Limb (tissue), 2 donors: ENCODE measurements around the gene LARGE2.

Source experiments
- DNase-seq, 2 donors: peaks; one replicate each; pipeline ENCODE4 v3.0.0-alpha.2; 2016; ENCODE audit errors: extremely low spot score in 2 of 2

LARGE2 gene

DNA sequence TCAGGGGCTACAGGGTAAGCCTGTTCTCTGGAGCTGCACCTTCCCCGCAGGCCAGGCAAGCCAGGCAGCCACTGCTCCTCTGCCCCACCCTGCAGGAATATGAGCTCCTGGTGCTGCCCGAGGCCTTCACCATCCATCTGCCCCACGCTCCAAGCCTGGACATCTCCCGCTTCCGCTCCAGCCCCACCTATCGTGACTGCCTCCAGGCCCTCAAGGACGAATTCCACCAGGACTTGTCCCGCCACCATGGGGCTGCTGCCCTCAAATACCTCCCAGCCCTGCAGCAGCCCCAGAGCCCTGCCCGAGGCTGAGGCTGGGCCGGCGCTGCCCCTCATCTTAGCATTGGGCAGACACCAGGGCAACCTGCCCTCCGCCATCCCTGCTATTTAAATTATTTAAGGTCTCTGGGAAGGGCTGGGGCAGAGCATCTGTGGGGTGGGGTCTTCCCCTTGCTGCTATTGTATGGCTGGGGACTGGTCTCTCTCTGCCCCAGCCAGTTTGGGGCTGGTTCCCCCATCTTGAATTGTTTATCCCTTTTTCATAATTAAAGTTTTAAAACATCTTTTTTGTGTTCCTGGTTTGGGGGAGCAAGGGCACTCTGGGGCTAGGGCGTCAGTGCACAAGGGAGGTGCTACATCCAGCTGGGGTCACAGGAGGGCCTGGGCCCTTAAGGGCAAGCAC is 6.2 kb downstream of the LARGE2 start:
- no peak for DNase-seq

DNA sequence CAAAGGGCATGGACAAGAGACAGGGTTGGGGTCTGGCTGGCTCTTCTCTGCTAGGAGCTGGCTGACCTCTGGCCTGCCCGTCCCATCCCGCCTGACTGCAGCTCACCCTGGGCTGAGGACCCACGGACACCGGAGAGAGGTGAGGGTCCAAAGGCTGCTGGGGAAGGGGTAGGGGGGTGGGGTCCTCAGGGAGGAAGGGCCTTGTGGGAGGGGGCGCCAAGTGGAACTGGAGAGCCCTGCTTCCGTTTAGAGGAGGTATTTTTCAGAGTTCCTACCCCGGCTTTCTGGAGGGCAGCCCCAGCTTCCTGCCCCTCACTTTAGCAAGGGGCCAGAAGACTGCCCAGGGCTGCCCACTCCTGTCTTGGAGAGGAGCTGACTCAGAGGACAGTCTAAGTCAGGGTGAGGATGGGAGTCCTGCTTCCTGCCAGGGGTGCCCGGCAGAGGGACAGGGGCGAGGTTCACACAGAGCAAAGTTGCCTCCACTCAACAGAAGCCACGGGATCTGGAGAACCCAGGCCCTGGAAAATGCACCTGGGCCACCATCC is 7.1 kb downstream of the LARGE2 start:
- no peak for DNase-seq

DNA sequence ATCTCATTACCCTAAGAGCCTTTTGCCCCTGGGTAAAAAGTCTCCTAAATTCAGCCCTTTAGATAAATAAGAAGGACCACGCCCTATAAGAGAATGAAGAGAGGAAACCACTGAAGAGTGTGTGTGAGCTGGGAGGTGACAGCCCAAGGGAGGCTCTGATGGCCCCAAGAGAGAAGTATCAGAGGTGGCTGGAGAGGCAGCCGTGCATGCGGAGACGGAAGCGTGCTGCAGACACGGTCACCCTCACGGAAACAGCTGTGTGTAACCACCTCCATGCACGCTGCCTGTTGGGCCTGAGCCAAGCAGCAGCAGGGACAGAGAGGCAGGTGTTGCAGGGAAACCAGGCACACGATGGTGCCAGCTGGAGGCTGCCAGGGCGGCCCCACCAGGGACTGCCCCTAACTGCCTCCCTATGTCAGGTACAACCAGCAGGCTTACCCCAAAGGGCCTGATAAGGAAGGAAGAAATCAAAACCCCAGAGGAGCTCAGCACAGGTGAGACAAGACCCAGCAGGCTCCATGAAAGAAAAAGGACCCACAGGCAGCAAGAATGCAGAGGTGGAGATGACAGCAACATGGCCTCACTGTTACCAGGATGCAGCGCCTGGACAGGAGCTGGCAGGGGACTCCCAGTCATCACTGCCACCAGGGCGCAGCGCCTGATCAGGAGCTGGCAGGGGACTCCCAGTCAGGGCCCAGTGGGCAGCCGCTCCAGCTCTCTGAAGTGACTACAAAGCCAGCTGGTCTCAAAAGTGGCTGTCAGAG is 7.8 kb downstream of the LARGE2 start:
- peak in 1 of 2 donors; percentile 32 for DNase-seq

DNA sequence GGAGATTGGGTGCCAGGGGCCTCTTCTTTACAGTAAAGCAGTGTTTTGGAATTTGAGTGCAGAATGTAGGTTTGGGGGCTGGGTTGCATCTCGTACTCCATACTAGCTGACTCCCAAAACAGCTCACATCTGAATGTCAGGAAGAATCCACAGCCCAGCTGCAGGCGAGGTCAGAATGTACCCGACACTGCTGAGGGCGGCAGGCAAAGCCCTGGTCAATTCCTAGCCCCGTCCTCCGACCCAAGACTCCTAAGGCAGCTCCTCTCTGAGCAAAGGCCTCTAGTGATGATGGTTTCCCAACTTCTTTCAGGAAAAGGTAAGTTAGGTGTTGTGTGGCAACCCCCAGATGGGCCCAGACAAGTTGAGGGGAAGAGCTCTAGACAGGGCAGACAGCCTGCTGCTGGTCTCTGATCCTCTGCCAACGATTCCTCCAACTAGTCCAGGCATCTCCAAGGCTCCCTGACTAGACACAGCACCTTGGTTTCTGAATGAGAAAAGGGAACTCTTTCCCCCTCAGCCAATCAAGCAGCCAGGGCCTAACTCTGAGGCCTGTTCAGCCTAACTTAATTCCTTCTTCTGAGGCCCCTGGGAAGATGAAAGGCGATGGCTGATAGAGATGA is 8.6 kb downstream of the LARGE2 start:
- no peak for DNase-seq

DNA sequence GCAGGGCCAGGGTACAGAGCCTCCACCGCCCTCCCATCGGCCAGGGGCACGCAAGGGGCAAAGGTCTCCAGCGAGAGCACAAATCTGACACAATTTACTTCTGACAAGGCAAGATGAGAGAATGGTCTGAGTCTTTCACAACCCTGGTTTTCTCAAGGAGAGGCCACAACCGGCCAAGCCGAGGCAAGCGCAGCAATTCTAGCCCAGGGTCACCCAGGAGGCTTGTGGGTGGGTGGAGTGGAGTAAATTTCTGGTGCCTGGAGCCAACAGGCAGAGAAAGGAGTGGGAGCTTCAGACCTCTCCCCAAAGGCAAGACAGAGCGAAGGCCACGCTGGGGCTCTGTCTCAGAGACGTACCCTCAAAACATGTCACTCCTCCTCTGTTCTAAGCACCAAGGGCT is 9.3 kb downstream of the LARGE2 start:
- DNase-seq: no peak

DNA sequence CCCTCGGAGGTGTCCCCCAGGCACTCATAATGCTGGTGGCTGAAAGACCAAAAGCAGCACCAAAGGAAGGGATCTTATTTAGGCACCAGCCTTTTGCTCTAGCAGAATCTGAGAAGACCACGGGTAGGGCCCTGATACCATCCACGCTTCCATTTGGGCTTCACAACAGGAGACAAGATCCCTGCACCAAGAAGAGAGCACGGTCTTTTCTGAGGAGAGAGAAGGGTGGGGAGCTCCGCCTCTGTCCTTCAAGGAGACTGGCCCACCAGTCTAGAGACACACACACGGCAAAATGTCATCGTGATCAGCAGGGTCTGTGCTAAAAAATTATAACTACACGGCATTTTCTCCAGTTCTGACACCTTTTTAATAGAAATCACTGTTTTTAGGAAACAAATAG is 9.8 kb downstream of the LARGE2 start:
- DNase-seq: no peak

- no peak for DNase-seq
Observed at GRCh38 chr11:45933131-45933831, 10.8 kb downstream of the LARGE2 start.

DNA sequence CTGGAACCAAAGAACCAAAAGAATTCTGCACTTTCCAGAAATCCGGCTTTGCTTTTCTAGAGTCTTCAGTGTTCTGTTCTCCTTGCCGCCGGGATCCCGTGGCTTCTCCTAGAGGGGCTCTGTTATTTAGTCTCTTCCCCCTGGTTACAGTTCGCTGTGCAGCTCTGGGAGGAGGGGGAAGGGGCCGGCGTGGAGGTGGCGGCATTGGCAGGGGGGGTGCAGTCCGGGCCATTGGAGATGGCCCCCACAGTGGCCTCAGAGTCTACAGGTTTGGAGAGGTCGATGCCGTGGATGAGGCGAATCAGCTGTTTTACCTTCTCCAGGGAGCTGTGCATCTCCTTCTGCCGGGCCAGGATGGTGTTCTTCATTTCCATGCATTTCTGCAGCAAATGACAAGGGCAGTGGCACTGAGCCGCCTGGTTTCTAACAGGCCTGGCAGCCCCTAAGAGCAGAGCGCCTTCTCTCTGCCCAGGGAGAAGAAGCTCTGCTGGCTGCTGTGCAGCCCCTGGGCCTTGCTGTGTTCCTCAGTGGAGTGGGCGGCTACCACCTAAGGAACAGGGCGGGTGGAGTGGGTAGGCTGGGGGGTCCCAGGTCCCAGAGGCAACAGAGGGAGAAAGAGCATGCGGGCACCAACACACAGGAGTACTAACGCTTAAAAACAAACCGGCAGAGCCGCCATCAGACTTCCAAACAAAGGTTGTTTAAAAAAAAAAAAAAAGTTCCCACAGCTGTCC is 11.6 kb downstream of the LARGE2 start:
- no peak for DNase-seq

DNA sequence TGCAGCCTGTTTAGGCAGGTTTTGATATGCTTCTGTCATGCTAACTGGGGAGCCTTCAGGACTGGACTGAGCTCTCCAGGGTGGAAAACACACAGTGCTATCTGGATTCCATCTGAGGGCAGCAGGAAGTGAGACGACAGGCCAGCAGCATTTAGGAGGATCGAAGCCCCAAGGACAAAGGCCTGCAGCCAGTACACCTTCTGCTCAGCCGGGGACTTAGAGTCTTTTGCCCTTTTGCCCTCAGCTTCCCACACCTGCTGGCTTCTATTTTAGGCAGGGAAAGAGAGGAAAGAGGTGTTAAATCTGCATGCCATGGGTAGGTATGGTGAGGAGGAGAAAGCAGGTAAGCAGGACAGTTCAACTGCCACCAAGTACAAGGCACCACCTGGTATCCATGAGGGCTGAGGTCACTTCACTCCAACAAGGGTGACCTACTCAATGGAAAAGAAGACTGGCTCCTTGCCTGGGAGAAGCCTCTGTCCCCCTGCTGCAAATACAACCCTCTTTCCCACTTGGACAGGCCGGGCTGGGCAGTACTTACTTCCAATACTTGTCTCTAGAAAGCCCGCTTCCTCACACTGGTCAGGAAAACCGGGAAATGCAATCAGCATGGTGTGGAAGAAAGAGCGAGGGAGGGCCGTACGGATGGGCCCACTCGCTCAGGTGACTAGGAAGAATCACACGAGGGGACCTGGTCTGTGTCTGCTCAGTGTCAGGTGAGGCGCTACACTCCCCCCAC is 12.3 kb downstream of the LARGE2 start:
- DNase-seq: no peak

DNA sequence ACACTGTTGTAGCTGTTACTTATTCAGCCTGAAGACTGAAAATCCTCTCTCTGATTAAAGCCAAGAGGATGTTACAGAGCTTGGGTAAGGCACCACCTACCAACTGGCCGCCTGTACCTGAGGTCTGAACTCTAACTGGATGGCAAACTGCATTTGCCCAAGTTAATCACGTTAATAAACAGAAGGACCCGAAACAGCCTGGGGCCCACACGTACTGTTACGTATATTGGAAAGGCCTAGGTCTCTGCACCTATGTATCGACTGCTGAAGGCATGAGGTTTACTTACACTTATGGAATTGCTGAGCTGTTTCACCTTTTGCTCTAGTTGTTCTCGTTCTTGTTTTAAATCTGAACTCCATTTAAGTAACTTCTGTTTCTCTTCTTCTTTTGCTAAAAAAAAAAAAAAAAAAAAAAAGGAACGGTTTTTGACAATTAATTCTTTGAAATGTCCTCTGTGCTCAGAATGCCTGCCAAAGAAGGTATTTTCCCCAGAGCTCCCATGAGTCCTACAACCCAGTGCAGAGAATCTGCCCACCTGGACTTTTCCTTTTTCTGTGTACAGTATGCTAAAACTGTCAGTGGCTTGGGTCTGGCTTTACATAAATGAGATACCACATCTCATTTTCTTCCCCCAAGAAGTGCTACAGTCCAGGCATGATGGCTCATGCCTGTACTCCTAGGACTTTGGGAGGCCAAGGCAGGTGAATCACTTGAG is 13.1 kb downstream of the LARGE2 start:
- DNase-seq: no peak

- no peak for DNase-seq
Observed at GRCh38 chr11:45936511-45937054, 14.1 kb downstream of the LARGE2 start.

DNA sequence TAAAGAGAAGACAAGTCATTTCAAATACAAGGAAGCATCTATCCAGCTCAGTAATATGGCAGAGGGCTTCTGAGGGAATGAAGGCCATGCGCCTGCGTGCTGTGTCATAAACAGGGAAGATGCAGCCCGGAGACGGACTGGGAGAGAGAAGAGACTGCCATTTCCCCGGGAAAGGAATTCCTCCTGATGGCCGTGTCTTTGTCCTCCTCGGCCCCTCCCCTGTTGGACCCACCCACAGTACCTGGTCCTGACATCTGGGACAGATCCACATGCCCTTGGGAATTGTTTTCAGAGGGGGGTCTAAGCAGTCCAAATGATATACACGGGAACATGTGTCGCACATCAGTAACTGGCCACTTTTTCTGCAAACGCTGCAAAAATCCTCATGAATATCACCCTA is 15.5 kb downstream of the LARGE2 start:
- no peak for DNase-seq

DNA sequence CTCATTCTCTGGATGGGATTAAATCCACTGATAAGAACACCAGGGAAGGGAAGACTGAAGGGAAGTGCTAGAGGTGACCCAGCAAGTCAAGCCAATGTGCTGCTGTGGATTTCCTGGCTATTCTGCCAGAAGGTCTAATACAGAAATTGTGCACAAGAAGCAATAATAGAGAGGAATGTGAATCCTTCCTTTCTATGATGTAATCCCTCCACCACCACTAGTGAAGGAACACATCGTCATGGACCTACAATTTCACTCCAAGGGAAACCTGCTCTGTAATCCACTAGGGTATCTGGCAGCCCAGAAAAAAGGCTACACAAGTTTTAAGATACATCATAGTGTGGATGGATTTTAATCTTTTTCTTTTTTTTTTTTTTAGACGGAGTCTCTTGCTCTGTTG is 17.4 kb downstream of the LARGE2 start:
- DNase-seq: no peak

DNA sequence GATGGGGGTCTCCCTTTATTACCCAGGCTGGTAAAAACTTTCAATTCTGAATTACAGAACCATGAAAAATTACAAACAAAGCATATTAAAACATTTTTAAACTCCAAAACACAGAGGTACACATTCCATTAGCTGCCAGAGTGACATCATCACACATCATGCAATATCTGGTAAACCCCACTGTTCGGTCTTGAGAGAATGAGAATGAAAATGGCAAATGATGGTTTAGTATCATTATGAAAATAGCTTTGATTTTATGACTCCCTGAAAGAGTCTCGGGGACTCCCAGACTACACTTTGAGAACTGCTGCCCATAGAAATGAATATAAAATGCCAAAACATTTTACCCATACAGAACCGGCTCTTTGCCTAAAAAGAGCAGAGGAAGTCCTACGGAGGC is 18.8 kb downstream of the LARGE2 start:
- DNase-seq: no peak

GRCh38 chr11:45942381-45942780 is 19.9 kb downstream of the LARGE2 start:
- no peak for DNase-seq

GRCh38 chr11:45945397-45945999 is 23.0 kb downstream of the LARGE2 start:
- no peak for DNase-seq

- DNase-seq: no peak
Observed at GRCh38 chr11:45947885-45948284, 25.4 kb downstream of the LARGE2 start.

DNA sequence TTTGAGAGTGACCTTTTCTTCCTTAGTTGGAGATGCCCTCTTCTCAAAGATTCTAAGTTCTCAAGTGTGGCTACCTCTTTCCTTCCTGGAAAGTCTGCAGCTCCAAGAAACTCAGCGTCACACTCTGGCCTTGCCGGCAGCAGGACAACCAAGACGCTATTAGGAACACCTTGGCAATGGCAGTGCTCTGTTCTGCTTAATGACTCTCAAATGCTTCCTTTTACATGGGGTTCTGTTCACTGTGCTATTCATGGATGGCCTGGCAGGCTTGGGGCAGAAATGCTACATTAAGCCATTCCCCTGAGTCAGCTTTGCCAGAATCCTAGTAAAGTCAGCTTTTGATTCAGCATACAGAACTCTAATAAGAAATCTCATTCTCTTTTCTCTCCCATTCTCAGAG is 25.9 kb downstream of the LARGE2 start:
- DNase-seq: no peak

DNA sequence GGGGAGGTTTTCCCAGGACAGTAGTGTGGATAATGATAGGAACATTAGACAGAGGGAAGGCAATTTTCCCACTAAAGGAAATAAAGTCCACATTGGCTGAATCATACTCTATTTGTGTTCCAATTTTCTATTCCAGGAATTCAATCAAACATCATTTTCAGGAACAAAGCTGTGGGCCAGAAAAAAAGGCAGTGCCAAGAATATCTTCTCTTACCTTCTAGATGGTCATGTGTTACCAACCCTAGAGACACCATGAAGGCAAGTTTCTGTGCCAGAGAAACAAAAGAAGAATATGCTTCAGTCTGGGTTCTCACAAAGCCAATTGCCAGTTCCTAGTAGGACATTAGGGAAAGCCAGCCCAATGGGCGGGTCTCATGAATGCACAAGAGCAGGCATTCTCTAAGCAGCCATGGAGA is 27.5 kb downstream of the LARGE2 start:
- DNase-seq: no peak
